Sigmoid colon (tissue), 7 donors: ENCODE results near the gene THRB. TPM values are rescaled to one million over a fixed set of nuclear protein-coding genes. Genes with fewer than 3 reads are reported as not detected.

ENCODE experiments used
- DNase-seq: peaks from one replicate; pipeline ENCODE4 v3.0.0-alpha.2; 2019
- H3K27ac ChIP-seq, 4 donors: fragments of 200-600 bp; sonication (generic); one replicate each; pipeline ENCODE4 v1.5.1; 2016 to 2019; ENCODE audit warnings: mild to moderate bottlenecking in 1 of 4
- H3K27me3 ChIP-seq, 3 donors: fragments of 200-600 bp; sonication (generic); one replicate each; pipeline ENCODE4 v1.5.1; 2019; ENCODE audit warnings: mild to moderate bottlenecking in 1 of 3
- H3K36me3 ChIP-seq, 4 donors: fragments of 200-600 bp; sonication (generic); one replicate each; pipeline ENCODE4 v1.5.1; 2016 to 2019
- H3K4me1 ChIP-seq, 4 donors: fragments of 200-600 bp; sonication (generic); one replicate each; pipeline ENCODE4 v1.5.1; 2017 to 2019
- H3K4me3 ChIP-seq, 4 donors: fragments of 200-600 bp; sonication (generic); one replicate each; pipeline ENCODE4 v1.5.1; 2017 to 2019; ENCODE audit warnings: mild to moderate bottlenecking in 2 of 4, moderate library complexity in 1 of 4
- H3K9me3 ChIP-seq, 4 donors: fragments of 200-600 bp in 3 of 4; sonication (generic) in 3 of 4; one replicate each; pipeline versions ENCODE4 v1.5.1 to v1.6.1; 2013 to 2019
- EP300 ChIP-seq, 4 donors: sonication (generic); formaldehyde crosslinking; IDR thresholded peaks; one replicate each; pipeline ENCODE4 v1.6.1; 2017; ENCODE audit warnings: antibody characterized with exemption in 4 of 4
- POLR2A ChIP-seq, 2 donors: fragments of 450-650 bp; IDR thresholded peaks; one replicate each; pipeline ENCODE4 v1.6.1; 2016; ENCODE audit warnings: antibody characterized with exemption in 2 of 2, mild to moderate bottlenecking in 2 of 2, moderate library complexity in 2 of 2
- POLR2AphosphoS5 ChIP-seq, 4 donors: sonication (generic); formaldehyde crosslinking; IDR thresholded peaks; one replicate each; pipeline ENCODE4 v1.6.1; 2017; ENCODE audit warnings: antibody characterized with exemption in 4 of 4
- WGBS, 2 donors: extraction: QIAGEN DNeasy Blood & Tissue Kit; methylation state at CpG; one replicate each; pipeline ENCODE4 v1.1.7; 2013; 5-methylcytosine and 5-hydroxymethylcytosine counted together
- intact Hi-C: fragments of 100-400 bp; cut with DNase I; formaldehyde crosslinking; loops from one replicate; pipeline ENCODE4 v1.15.1; 2023
- polyA plus RNA-seq, 3 donors: library from polyadenylated mRNA; stranded (reverse); fragments of 200-250 nt; gene quantifications; one replicate each; pipeline ENCODE4 v1.2.3, GENCODE V29; 2013
- total RNA-seq, 4 donors: library from RNA; depleted of rRNA; stranded (reverse); fragments of >200 nt; gene quantifications; one replicate each; pipeline ENCODE4 v1.1.0, GENCODE V29; 2016
- TF ChIP-seq, protein P1 (sequence below), 4 experiments: fragments of 450-650 bp in 3 of 4; fragments of 200-600 bp in 1 of 4; IDR thresholded peaks; one replicate each; pipeline ENCODE4 v1.5.1; 2016 to 2019; ENCODE audit warnings: antibody characterized with exemption in 4 of 4, mild to moderate bottlenecking in 3 of 4, moderate library complexity in 2 of 4
- donor health status: healthy with polysubstance abuse.
- donor health status: Bipolar disorder and iron deficiency.
- donor health status: healthy.

THRB gene
- total and polyA plus RNA-seq, 7 donors: 7.2 to 49.5 (median 29.7) TPM

- WGBS, 2 donors: 26 to 30% methylated on average over 1 of the region's 1 CpG
- Histone ChIP-seq H3K9me3 (no peaks in the 10 kb centered on the region), H3K27me3 (no peaks in the 10 kb centered on the region), H3K36me3 (no peaks in the 10 kb centered on the region), H3K4me3 (no peak overlapping the region), H3K27ac (no peak overlapping the region), H3K4me1 (peaks cover 0 to 11% (median 0%) of the 10 kb centered on the region in 4 donors)
- intact Hi-C loops: no loop called here
- no peak for DNase-seq
- TF ChIP-seq, protein P1, sequence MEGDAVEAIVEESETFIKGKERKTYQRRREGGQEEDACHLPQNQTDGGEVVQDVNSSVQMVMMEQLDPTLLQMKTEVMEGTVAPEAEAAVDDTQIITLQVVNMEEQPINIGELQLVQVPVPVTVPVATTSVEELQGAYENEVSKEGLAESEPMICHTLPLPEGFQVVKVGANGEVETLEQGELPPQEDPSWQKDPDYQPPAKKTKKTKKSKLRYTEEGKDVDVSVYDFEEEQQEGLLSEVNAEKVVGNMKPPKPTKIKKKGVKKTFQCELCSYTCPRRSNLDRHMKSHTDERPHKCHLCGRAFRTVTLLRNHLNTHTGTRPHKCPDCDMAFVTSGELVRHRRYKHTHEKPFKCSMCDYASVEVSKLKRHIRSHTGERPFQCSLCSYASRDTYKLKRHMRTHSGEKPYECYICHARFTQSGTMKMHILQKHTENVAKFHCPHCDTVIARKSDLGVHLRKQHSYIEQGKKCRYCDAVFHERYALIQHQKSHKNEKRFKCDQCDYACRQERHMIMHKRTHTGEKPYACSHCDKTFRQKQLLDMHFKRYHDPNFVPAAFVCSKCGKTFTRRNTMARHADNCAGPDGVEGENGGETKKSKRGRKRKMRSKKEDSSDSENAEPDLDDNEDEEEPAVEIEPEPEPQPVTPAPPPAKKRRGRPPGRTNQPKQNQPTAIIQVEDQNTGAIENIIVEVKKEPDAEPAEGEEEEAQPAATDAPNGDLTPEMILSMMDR (IDR thresholded peaks at IDR 0.05): no peak
- no peak for TF ChIP-seq POLR2A (IDR thresholded peaks at IDR 0.05)
- TF ChIP-seq EP300 (IDR thresholded peaks at IDR 0.05): no peak
- TF ChIP-seq POLR2AphosphoS5 (IDR thresholded peaks at IDR 0.05): no peak
These were observed 18.8 kb upstream of the THRB start for GRCh38 chr3:24513463-24513862.

DNA sequence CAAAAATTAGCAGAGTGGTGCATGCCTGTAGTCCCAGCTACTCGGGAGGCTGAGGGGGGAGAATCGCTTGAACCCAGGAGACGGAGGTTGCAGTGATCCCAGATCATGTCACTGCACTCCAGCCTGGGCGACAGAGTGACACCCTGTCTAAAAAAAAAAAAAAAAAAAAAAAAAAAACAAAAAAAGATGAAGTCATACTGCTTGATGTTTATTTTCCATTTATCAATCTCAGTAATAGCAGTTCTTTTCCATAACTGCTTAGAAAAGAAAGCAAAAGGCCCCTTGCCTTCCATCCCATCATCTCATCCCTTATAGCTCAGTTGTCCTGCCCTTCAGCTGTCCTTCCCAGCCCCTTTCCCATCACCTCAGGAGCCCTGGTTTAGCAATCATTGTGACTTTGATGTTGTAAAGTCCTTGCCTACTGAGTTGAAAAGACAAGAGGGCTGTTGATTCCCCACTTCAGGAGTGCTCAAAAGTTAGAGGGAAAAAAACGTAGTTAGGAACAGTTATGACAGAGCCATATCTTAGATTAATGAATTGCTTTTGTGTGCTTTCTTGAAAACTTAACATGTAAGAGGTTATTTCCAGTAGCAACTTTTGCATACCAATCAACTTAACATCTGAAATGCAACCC, 18.0 kb upstream of the THRB start:
- Histone ChIP-seq H3K4me1 (peaks cover 0 to 11% (median 0%) of the 10 kb centered on the region in 4 donors), H3K36me3 (no peaks in the 10 kb centered on the region), H3K27ac (no peak overlapping the region), H3K4me3 (no peak overlapping the region), H3K27me3 (no peaks in the 10 kb centered on the region), H3K9me3 (no peaks in the 10 kb centered on the region)
- intact Hi-C loops: no loop called here
- WGBS, 2 donors: 91 to 92% methylated on average over 5 of the region's 5 CpGs
- TF ChIP-seq POLR2A (IDR thresholded peaks at IDR 0.05) (no peak), EP300 (IDR thresholded peaks at IDR 0.05) (no peak), POLR2AphosphoS5 (IDR thresholded peaks at IDR 0.05) (no peak)
- TF ChIP-seq, protein P1 (IDR thresholded peaks at IDR 0.05): no peak
- DNase-seq: no peak

GRCh38 chr3:24510030-24510648, 15.5 kb upstream of the THRB start:
- Histone ChIP-seq H3K4me1 (peaks cover 0 to 11% (median 0%) of the 10 kb centered on the region in 4 donors), H3K27ac (no peak overlapping the region), H3K9me3 (no peaks in the 10 kb centered on the region), H3K36me3 (no peaks in the 10 kb centered on the region), H3K27me3 (no peaks in the 10 kb centered on the region), H3K4me3 (no peak overlapping the region)
- DNase-seq: no peak
- WGBS, 2 donors: 89 to 92% methylated on average over 5 of the region's 5 CpGs
- no peak for TF ChIP-seq POLR2AphosphoS5 (IDR thresholded peaks at IDR 0.05)
- TF ChIP-seq, protein P1 (IDR thresholded peaks at IDR 0.05): no peak
- no peak for TF ChIP-seq POLR2A (IDR thresholded peaks at IDR 0.05)
- no peak for TF ChIP-seq EP300 (IDR thresholded peaks at IDR 0.05)
- intact Hi-C loops: no loop called here

DNA sequence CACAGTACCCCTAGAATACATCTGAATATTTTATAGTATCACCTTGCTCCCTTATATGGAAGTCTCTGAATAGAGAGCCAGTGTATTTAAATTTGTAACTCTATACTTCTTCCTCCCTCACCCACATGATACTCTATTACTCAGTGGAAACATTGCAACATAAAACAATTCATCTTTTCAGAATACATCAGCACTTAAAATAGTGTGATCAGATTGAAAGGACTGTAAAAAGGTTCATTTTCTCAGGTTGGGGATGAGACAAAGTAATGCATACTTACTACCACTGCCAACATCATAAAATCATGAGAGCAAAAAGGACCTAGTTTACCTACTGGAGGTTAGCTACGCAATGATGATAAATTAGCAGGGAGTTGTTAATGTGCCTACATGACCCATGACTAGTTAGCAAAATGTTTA, 13.8 kb upstream of the THRB start:
- Histone ChIP-seq H3K4me1 (peaks cover 0 to 9% (median 0%) of the 10 kb centered on the region in 4 donors), H3K27me3 (no peaks in the 10 kb centered on the region), H3K27ac (no peak overlapping the region), H3K4me3 (no peak overlapping the region), H3K36me3 (no peaks in the 10 kb centered on the region), H3K9me3 (no peaks in the 10 kb centered on the region)
- 64 to 90% methylated on average over 1 of the region's 1 CpG for WGBS, 2 donors
- no peak for DNase-seq
- TF ChIP-seq EP300 (IDR thresholded peaks at IDR 0.05) (no peak), POLR2A (IDR thresholded peaks at IDR 0.05) (no peak), POLR2AphosphoS5 (IDR thresholded peaks at IDR 0.05) (no peak)
- TF ChIP-seq, protein P1 (IDR thresholded peaks at IDR 0.05): no peak
- intact Hi-C loops: no loop called here
